Measurements from ENCODE around the gene CCNB1.
A peak's percentile ranks its signal among the peaks of the same experiment; 100 is the strongest.
"Not testable (repeated sequence)": the region's sequence is repeated elsewhere in the genome, so short reads cannot be mapped to it uniquely, and the experiment has no call there.

CCNB1 gene

GRCh38 chr5:69166686-69167492 is at the start of gene CCNB1:
Gene CCNB1 (plus strand): TSS chr5:69167150. CDS start chr5:69167263, 113 bp downstream.
- DNase-seq (ENCODE audit: low read depth), result peak; percentile 89

GRCh38 chr5:69129413-69129812 is 37.5 kb upstream of the CCNB1 start:
- peak; percentile 64 for DNase-seq (ENCODE audit: low read depth)

- DNase-seq (ENCODE audit: low read depth), result no peak
These were observed 36.7 kb upstream of the CCNB1 start for GRCh38 chr5:69130241-69130640.

GRCh38 chr5:69131304-69131703 is 35.6 kb upstream of the CCNB1 start:
- DNase-seq (ENCODE audit: low read depth), result no peak

GRCh38 chr5:69134126-69134525 is 32.8 kb upstream of the CCNB1 start:
- no peak for DNase-seq (ENCODE audit: low read depth)

- DNase-seq (ENCODE audit: low read depth), result no peak
These were observed 30.7 kb upstream of the CCNB1 start for GRCh38 chr5:69136293-69136692.

- DNase-seq (ENCODE audit: low read depth), result not testable (repeated sequence)
These were observed 29.7 kb upstream of the CCNB1 start for GRCh38 chr5:69137208-69137607.

GRCh38 chr5:69137807-69138206 is 29.1 kb upstream of the CCNB1 start:
- DNase-seq (ENCODE audit: low read depth), result no peak

GRCh38 chr5:69138766-69139165 is 28.2 kb upstream of the CCNB1 start:
- no peak for DNase-seq (ENCODE audit: low read depth)

- not testable (repeated sequence) for DNase-seq (ENCODE audit: low read depth)
These were observed 26.7 kb upstream of the CCNB1 start for GRCh38 chr5:69140239-69140638.

GRCh38 chr5:69140827-69141226 is 26.1 kb upstream of the CCNB1 start:
- DNase-seq (ENCODE audit: low read depth), result no peak

GRCh38 chr5:69148576-69148975 is 18.4 kb upstream of the CCNB1 start:
- DNase-seq (ENCODE audit: low read depth), result not testable (repeated sequence)

- no peak for DNase-seq (ENCODE audit: low read depth)
These were observed 17.8 kb upstream of the CCNB1 start for GRCh38 chr5:69148981-69149675.

GRCh38 chr5:69149676-69150010 is 17.3 kb upstream of the CCNB1 start:
- no peak for DNase-seq (ENCODE audit: low read depth)

- DNase-seq (ENCODE audit: low read depth), result no peak
These were observed 14.2 kb upstream of the CCNB1 start for GRCh38 chr5:69152731-69153130.

GRCh38 chr5:69156456-69156855 is 10.5 kb upstream of the CCNB1 start:
- DNase-seq (ENCODE audit: low read depth), result no peak

- DNase-seq (ENCODE audit: low read depth), result no peak
These were observed 8.9 kb upstream of the CCNB1 start for GRCh38 chr5:69158039-69158438.

- DNase-seq (ENCODE audit: low read depth), result no peak
These were observed 6.3 kb upstream of the CCNB1 start for GRCh38 chr5:69160651-69161050.

GRCh38 chr5:69167493-69167855 is 524 bp downstream of the CCNB1 start:
- no peak for DNase-seq (ENCODE audit: low read depth)

- DNase-seq (ENCODE audit: low read depth), result no peak
These were observed 979 bp downstream of the CCNB1 start for GRCh38 chr5:69167929-69168328.

- DNase-seq (ENCODE audit: low read depth), result no peak
These were observed 3.5 kb downstream of the CCNB1 start for GRCh38 chr5:69170495-69170894.

GRCh38 chr5:69170969-69171368 is 4.0 kb downstream of the CCNB1 start:
- DNase-seq (ENCODE audit: low read depth), result no peak

- not testable (repeated sequence) for DNase-seq (ENCODE audit: low read depth)
These were observed 14.8 kb downstream of the CCNB1 start for GRCh38 chr5:69181659-69182293.
